ENCODE data around the gene HAS3.

GRCh38 chr16:69133373-69133954 is 28.0 kb downstream of the HAS3 start:
- TF ChIP-seq CTCF (conservative IDR thresholded peaks at IDR 0.05) = no peak
- no peak for TF ChIP-seq EZH2 (IDR thresholded peaks at IDR 0.05; ENCODE audit: low read depth)
